K562 (cell line): Measurements from ENCODE around the gene SCYL1. TPM values are rescaled to one million over a fixed set of nuclear protein-coding genes. Genes with fewer than 3 reads are reported as not detected.

Source experiments
- ATAC-seq: fragments of 200-7000 bp; cut with Tn5 transposase; 3 replicates; pipeline ENCODE4 v1.9.1; 2020; ENCODE audit warnings: moderate library complexity
- BruUV-seq: library from RNA; stranded (reverse); fragments of 400-500 nt; replicated peaks from 2 replicates; lab custom pipeline; 2021; lab: Mats Ljungman, UMichigan
- CTCF ChIA-PET: fragments of 300-600 bp; formaldehyde crosslinking; extraction: SDS; loops from one replicate; lab custom pipeline; 2021; ENCODE audit warnings: low intra/inter-chr PET ratio; lab: Yijun Ruan, JAX
- POLR2A ChIA-PET: fragments of 300-600, 350-650 bp; sonication (Branson Sonifier 250); formaldehyde crosslinking; extraction: SDS; loops from one replicate; lab custom pipeline; 2021; ENCODE audit warnings: antibody characterized with exemption, inconsistent platforms; lab: Yijun Ruan, JAX
- DNase-seq, 4 experiments: peaks; one replicate each; pipeline versions ENCODE4 v3.0.0 to v3.0.0-alpha.2; 2011 to 2018; ENCODE audit warnings: low spot score in 3 of 4, mixed read lengths in 3 of 4; ENCODE audit errors: extremely low read depth in 1 of 4
- FAIRE-seq: peaks from 2 replicates; lab custom pipeline; 2011; peaks lifted over from hg19 to GRCh38; lab: Jason Lieb, UNC
- H2AFZ ChIP-seq: 2 replicates; pipeline ENCODE4 v1.6.0; 2011; ENCODE audit warnings: low read depth, low read length, control low read depth, inconsistent platforms
- H3K27ac ChIP-seq: fragments of 200-600 bp; 3 replicates; pipeline ENCODE4 v1.8.0; 2011; ENCODE audit warnings: low read depth, mild to moderate bottlenecking, control low read depth, inconsistent platforms, low read length, moderate library complexity, mixed read lengths; ENCODE audit errors: extremely low read depth
- H3K27me3 ChIP-seq, 2 experiments: fragments of 300-600 bp in 1 of 2; 2 replicates in 1 of 2; 3 replicates in 1 of 2; pipeline versions ENCODE4 v1.6.0 to v1.8.0; 2011; ENCODE audit warnings: inconsistent platforms in 2 of 2, low read length in 2 of 2, mild to moderate bottlenecking in 1 of 2, mixed read lengths in 1 of 2, moderate library complexity in 1 of 2; ENCODE audit not compliant: control insufficient read depth in 2 of 2, insufficient read depth in 2 of 2
- H3K36me3 ChIP-seq: fragments of 300-600 bp; 3 replicates; pipeline ENCODE4 v1.8.0; 2011; ENCODE audit warnings: mild to moderate bottlenecking, low read length, inconsistent platforms; ENCODE audit not compliant: control insufficient read depth, insufficient read depth
- H3K4me1 ChIP-seq, 2 experiments: fragments of 200-600 bp in 1 of 2; replicated peaks in 1 of 2; 2 replicates in 1 of 2; 3 replicates in 1 of 2; pipeline versions ENCODE4 v1.5.1 to v1.8.0; 2011; ENCODE audit warnings: inconsistent platforms in 2 of 2, low read length in 2 of 2, mild to moderate bottlenecking in 1 of 2, mixed read lengths in 1 of 2, moderate library complexity in 1 of 2; ENCODE audit not compliant: control insufficient read depth in 2 of 2, insufficient read depth in 2 of 2
- H3K4me2 ChIP-seq: 2 replicates; pipeline ENCODE4 v1.6.1; 2011; ENCODE audit warnings: low read length, control low read depth, inconsistent platforms, mixed read lengths; ENCODE audit not compliant: insufficient read depth
- H3K4me3 ChIP-seq: fragments of 200-600 bp; sonication (generic), shearing (Covaris generic); 2 replicates; pipeline ENCODE4 v1.5.1; 2016; ENCODE audit warnings: control low read depth, inconsistent platforms
- H3K79me2 ChIP-seq: fragments of 200-600 bp; 3 replicates; pipeline ENCODE4 v1.8.0; 2011; ENCODE audit warnings: low read length, inconsistent platforms; ENCODE audit not compliant: control insufficient read depth, insufficient read depth
- H3K9ac ChIP-seq, 2 experiments: 2 replicates each; pipeline versions ENCODE4 v1.6.0 to v1.6.1; 2011; ENCODE audit warnings: low read depth in 2 of 2, low read length in 2 of 2, control low read depth in 1 of 2, inconsistent platforms in 1 of 2, mild to moderate bottlenecking in 1 of 2, mixed read lengths in 1 of 2; ENCODE audit not compliant: insufficient read depth in 1 of 2
- H3K9me1 ChIP-seq: one replicate; pipeline ENCODE4 v1.6.0; 2011; ENCODE audit warnings: inconsistent platforms, mild to moderate bottlenecking, low read length, moderate library complexity; ENCODE audit not compliant: control insufficient read depth, insufficient read depth
- H3K9me3 ChIP-seq: replicated peaks from 2 replicates; pipeline ENCODE4 v1.5.1; 2011; ENCODE audit warnings: low read depth, low read length, inconsistent platforms; ENCODE audit not compliant: control insufficient read depth, insufficient read depth
- H4K20me1 ChIP-seq: replicated peaks from 2 replicates; pipeline ENCODE4 v1.6.1; 2011; ENCODE audit warnings: low read length, inconsistent platforms, mixed read lengths; ENCODE audit not compliant: control insufficient read depth, insufficient read depth
- CBFB ChIP-seq: sonication (generic); formaldehyde crosslinking; IDR thresholded peaks from 2 replicates; pipeline ENCODE4 v1.4.0; 2020; ENCODE audit warnings: mild to moderate bottlenecking, missing genetic modification reagents
- MYC ChIP-seq, 2 experiments: fragments of 250-450 bp in 1 of 2; sonication (Bioruptor Pico) in 1 of 2; IDR thresholded peaks; 2 replicates each; pipeline versions ENCODE4 v1.5.1 to v1.6.1; 2012 to 2021; ENCODE audit warnings: low read depth in 2 of 2, borderline replicate concordance in 1 of 2, improper control_type of control experiment in 1 of 2, low read length in 1 of 2, mild to moderate bottlenecking in 1 of 2, moderate library complexity in 1 of 2
- NFATC3 ChIP-seq: fragments of 450-650 bp; IDR thresholded peaks from 2 replicates; pipeline ENCODE4 v1.6.1; 2017; ENCODE audit warnings: mild to moderate bottlenecking
- NONO ChIP-seq, 2 experiments: fragments of 200-400 bp in 1 of 2; fragments of 450-650 bp in 1 of 2; formaldehyde crosslinking in 1 of 2; IDR thresholded peaks; 2 replicates each; pipeline ENCODE4 v1.6.1; 2017; ENCODE audit warnings: low read depth in 2 of 2, mild to moderate bottlenecking in 2 of 2, moderate library complexity in 2 of 2, low read length in 1 of 2
- PCBP1 ChIP-seq: fragments of 200-400 bp; formaldehyde crosslinking; IDR thresholded peaks from 2 replicates; pipeline ENCODE4 v1.6.1; 2018; ENCODE audit warnings: mild to moderate bottlenecking, low read depth, low read length; ENCODE audit not compliant: poor library complexity, severe bottlenecking
- TOE1 ChIP-seq, 2 experiments: fragments of 450-650 bp in 1 of 2; sonication (generic) in 1 of 2; formaldehyde crosslinking in 1 of 2; IDR thresholded peaks; 2 replicates each; pipeline versions ENCODE4 v1.7.1 to v1.8.0; 2016 to 2022; ENCODE audit warnings: borderline replicate concordance in 2 of 2, mild to moderate bottlenecking in 2 of 2, antibody characterized with exemption in 1 of 2, inconsistent platforms in 1 of 2, low read depth in 1 of 2, missing genetic modification reagents in 1 of 2, moderate library complexity in 1 of 2
- ZBTB17 ChIP-seq: fragments of 450-650 bp; formaldehyde crosslinking; IDR thresholded peaks from 2 replicates; pipeline ENCODE4 v1.4.0; 2020; ENCODE audit warnings: mild to moderate bottlenecking
- ZFP30 ChIP-seq: fragments of 250-450 bp; sonication (Bioruptor Pico); IDR thresholded peaks from 2 replicates; pipeline ENCODE4 v1.8.0; 2022; ENCODE audit warnings: moderate library complexity, mild to moderate bottlenecking, inconsistent platforms, borderline replicate concordance
- ZFX ChIP-seq: sonication (generic); formaldehyde crosslinking; IDR thresholded peaks from 2 replicates; pipeline ENCODE4 v1.8.0; 2022; ENCODE audit warnings: mild to moderate bottlenecking, missing genetic modification reagents, moderate library complexity
- WGBS: fragments of 100-300 bp; shearing (Covaris generic); methylation state at CpG from one replicate; pipeline ENCODE4 v1.1.6; 2016; ENCODE audit warnings: low coverage, mixed read lengths; ENCODE audit not compliant: insufficient coverage; ENCODE audit errors: missing lambda C conversion rate; 5-methylcytosine and 5-hydroxymethylcytosine counted together
- in situ Hi-C: fragments of 300-500 bp; cut with MboI; formaldehyde crosslinking; loops from 4 replicates; pipeline ENCODE4 v1.15.0; 2018; ENCODE audit warnings: inconsistent platforms, mixed read lengths
- intact Hi-C: fragments of 100-400 bp; cut with micrococcal nuclease; formaldehyde crosslinking; loops from 2 replicates; pipeline ENCODE4 v1.14.2; 2022
- polyA plus RNA-seq, 8 experiments: library from polyadenylated mRNA; depleted of rRNA in 4 of 8; stranded (reverse) in 5 of 8; unstranded in 3 of 8; fragments of >200 nt; fragmentation: Nextera tagmentation in 2 of 8; fragmentation: Illumina TruSeq in 1 of 8; extraction: Ambion mirVana in 2 of 8; extraction: Trizol in 1 of 8; gene quantifications; 2 replicates each; pipeline versions ENCODE4 v1.2.1 to v1.2.3, GENCODE V29; 2011 to 2014; ENCODE audit warnings: inconsistent platforms in 1 of 8, missing spikeins in 1 of 8
- total RNA-seq, 7 experiments: library from RNA; depleted of rRNA in 6 of 7; stranded (reverse); fragments of >200 nt in 6 of 7; fragmentation: Illumina TruSeq in 2 of 7; extraction: Trizol in 2 of 7; gene quantifications; 2 replicates each; pipeline versions ENCODE4 v1.2.1 to v1.2.3, GENCODE V29; 2011 to 2021; ENCODE audit warnings: low replicate concordance in 1 of 7
- TF ChIP-seq, protein P1 (sequence below): conservative IDR thresholded peaks from 2 replicates; pipeline ENCODE4 v1.6.1; 2011; ENCODE audit warnings: low read depth, mild to moderate bottlenecking, low read length; ENCODE audit not compliant: control insufficient read depth

Gene SCYL1
- total and polyA plus RNA-seq, 9 of the 15 experiments (the other 6 are each of a cell fraction or from before 2014, with no cell fraction given): 1.9 to 145 (median 57.6) TPM

DNA sequence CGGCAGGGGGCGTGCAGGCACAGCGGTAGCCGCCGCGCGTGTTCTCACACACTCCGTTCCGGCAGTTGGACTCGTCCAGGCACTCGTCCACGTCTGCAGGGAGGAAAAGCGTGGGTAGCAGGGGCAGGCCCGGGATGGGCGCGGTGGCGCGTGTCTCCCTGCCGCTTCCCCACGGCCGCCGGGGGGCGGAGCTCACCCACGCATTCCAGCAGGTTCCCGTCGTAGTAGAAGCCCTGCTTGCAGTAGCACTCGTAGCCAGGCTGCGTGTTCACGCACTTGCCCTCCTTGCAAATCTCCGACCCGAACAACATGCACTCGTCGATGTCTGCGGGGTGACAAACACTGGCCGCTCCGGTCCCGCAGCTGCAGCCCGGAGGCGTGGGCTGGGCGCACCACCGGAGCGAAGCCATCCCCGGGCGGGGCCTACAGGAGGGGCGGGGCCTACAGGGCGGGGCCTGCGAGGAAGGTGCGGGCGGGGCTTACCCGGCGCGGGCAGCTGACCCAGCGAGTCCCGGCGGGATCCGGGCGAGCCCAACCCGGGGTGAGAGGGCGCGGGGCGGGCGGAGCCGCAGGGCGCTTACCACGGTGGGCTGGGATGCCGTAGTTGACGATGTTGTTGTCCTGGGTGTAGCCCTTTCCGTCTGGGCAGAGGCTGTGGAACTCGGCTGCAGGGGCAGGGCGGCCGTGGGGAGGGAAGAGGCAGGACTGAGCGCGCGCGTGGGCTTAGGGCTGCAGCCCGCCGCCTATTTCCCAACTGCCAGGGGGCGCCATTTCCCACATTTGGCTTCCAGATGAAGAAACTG is 15.6 kb downstream of the SCYL1 start (continued):
- no peak for TF ChIP-seq ZFP30
- TF ChIP-seq, all 486 proteins: peak for 148

GRCh38 chr11:65541093-65541982 is 16.5 kb downstream of the SCYL1 start:
- Histone ChIP-seq H3K9me3 (no peaks in the 10 kb centered on the region), H3K4me1 (peaks cover 14 to 56% of the 10 kb centered on the region in 2 experiments), H3K9ac (peak overlapping the region; percentile 64 to 93), H3K27me3 (no peaks in the 10 kb centered on the region), H3K79me2 (no peaks in the 10 kb centered on the region; the same call in 2 of the 3 replicates), H3K4me3 (peak overlapping the region; percentile 76), H2AFZ (peak overlapping the region; percentile 98), H3K9me1 (no peaks in the 10 kb centered on the region), H3K4me2 (peak overlapping the region; percentile 99), H3K27ac (peak overlapping the region; percentile 78), H4K20me1 (no peaks in the 10 kb centered on the region), H3K36me3 (peaks cover 29% of the 10 kb centered on the region; the same call in 1 of the 3 replicates)
- BruUV-seq: no TSS peak
- CTCF ChIA-PET: interaction anchor here (0.6 to 3.1 kb wide), 5 partner anchors 12 to 277 kb away, joined by 3 to 63 read pairs (median 4); partner anchors contain the start of genes FAM89B, MAP3K11 and ZNRD2
- FAIRE-seq (peak; percentile 6), ATAC-seq (no peak; the same call in 2 of the 3 replicates), DNase-seq (no peak)
- intact Hi-C loops: loop anchor here (5.0 to 10.0 kb wide), 2 partner anchors 46 to 273 kb away; no protein-coding TSS in a partner anchor
- POLR2A ChIA-PET: interaction anchor here (0.7 to 2.7 kb wide), 20 partner anchors 10 to 212 kb away, joined by 3 to 16 read pairs (median 4); partner anchors contain the start of genes FAM89B, MALAT1, NEAT1 and RELA
- WGBS: 27% methylated on average over 18 of the region's 18 CpGs
- in situ Hi-C loops: no loop called here
- TF ChIP-seq ZFX (peak; percentile 45), PCBP1 (no peak), ZBTB17 (CRISPR knock-in tag) (0 out of 2 replicates have a peak, but pooled peaks have one; percentile 2), TOE1 (IDR thresholded peaks at IDR 0.05; ENCODE audit: borderline replicate concordance) (0 out of 2 replicates have a peak, but pooled peaks have one; percentile 1), TOE1 (CRISPR knock-in tag; IDR thresholded peaks at IDR 0.05; ENCODE audit: borderline replicate concordance, low read depth) (no peak), NONO (IDR thresholded peaks at IDR 0.05; ENCODE audit: low read depth in 2 of 2, low read length in 1 of 2) (peak in 1 of 2 experiments; percentile 53; a peak in 1 of 4 replicates), NFATC3 (no peak), MYC (IDR thresholded peaks at IDR 0.05; ENCODE audit: low read depth, low read length) (no peak), MYC (CRISPR knock-in tag; IDR thresholded peaks at IDR 0.05; ENCODE audit: borderline replicate concordance, low read depth) (peak; percentile 16; the same call in 1 of the 2 replicates), CBFB (peak; percentile 31; the same call in 1 of the 2 replicates)
- TF ChIP-seq, protein P1, sequence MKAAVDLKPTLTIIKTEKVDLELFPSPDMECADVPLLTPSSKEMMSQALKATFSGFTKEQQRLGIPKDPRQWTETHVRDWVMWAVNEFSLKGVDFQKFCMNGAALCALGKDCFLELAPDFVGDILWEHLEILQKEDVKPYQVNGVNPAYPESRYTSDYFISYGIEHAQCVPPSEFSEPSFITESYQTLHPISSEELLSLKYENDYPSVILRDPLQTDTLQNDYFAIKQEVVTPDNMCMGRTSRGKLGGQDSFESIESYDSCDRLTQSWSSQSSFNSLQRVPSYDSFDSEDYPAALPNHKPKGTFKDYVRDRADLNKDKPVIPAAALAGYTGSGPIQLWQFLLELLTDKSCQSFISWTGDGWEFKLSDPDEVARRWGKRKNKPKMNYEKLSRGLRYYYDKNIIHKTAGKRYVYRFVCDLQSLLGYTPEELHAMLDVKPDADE: no peak
